Measurements from ENCODE around the gene SLC50A1.

The SLC50A1 gene

GRCh38 chr1:155127105-155127966 lies 8.3 kb upstream of the SLC50A1 start, which contains the start of gene EFNA1 (continued):
- TF ChIP-seq PRDM10 (tag by site-specific recombination; IDR thresholded peaks at IDR 0.05) (peak; percentile 54), ZNF155 (tag by site-specific recombination; IDR thresholded peaks at IDR 0.05) (no peak), ZNF169 (tag by site-specific recombination; IDR thresholded peaks at IDR 0.05) (no peak), MEIS1 (CRISPR knock-in tag; IDR thresholded peaks at IDR 0.05; ENCODE audit: borderline replicate concordance) (no peak), ZNF623 (tag by site-specific recombination; IDR thresholded peaks at IDR 0.05) (no peak; the same call in 1 of the 2 replicates), ZNF555 (tag by site-specific recombination; conservative IDR thresholded peaks at IDR 0.05) (no peak), ZSCAN30 (tag by site-specific recombination; IDR thresholded peaks at IDR 0.05) (peak; percentile 44; the same call in 1 of the 2 replicates), ZNF146 (tag by site-specific recombination; IDR thresholded peaks at IDR 0.05) (peak; percentile 31; the same call in 1 of the 2 replicates), ZNF398 (tag by site-specific recombination; IDR thresholded peaks at IDR 0.05) (peak; percentile 83), WT1 (tag by site-specific recombination; IDR thresholded peaks at IDR 0.05) (peak; percentile 63), ZNF19 (tag by site-specific recombination; IDR thresholded peaks at IDR 0.05; ENCODE audit: low read depth) (no peak), YY2 (tag by site-specific recombination; IDR thresholded peaks at IDR 0.05) (no peak), ZNF423 (tag by site-specific recombination; IDR thresholded peaks at IDR 0.05) (0 out of 2 replicates have a peak, but pooled peaks have one; percentile 24), AEBP2 (tag by site-specific recombination; IDR thresholded peaks at IDR 0.05; ENCODE audit: borderline replicate concordance) (no peak), FEZF1 (tag by site-specific recombination; IDR thresholded peaks at IDR 0.05) (peak; percentile 83), ZNF184 (tag by site-specific recombination; IDR thresholded peaks at IDR 0.05) (no peak), ZNF362 (tag by site-specific recombination; IDR thresholded peaks at IDR 0.05) (no peak), TRIM28 (IDR thresholded peaks at IDR 0.05; ENCODE audit: borderline replicate concordance, low read length) (no peak), ZNF488 (tag by site-specific recombination; IDR thresholded peaks at IDR 0.05) (peak; percentile 77; the same call in 1 of the 2 replicates), ZNF571 (tag by site-specific recombination; IDR thresholded peaks at IDR 0.05) (no peak), BCL11A (tag by site-specific recombination; IDR thresholded peaks at IDR 0.05; ENCODE audit: low read depth) (peak; percentile 77; the same call in 1 of the 2 replicates), ZNF48 (tag by site-specific recombination; IDR thresholded peaks at IDR 0.05) (no peak)
- TF ChIP-seq, protein P1, sequence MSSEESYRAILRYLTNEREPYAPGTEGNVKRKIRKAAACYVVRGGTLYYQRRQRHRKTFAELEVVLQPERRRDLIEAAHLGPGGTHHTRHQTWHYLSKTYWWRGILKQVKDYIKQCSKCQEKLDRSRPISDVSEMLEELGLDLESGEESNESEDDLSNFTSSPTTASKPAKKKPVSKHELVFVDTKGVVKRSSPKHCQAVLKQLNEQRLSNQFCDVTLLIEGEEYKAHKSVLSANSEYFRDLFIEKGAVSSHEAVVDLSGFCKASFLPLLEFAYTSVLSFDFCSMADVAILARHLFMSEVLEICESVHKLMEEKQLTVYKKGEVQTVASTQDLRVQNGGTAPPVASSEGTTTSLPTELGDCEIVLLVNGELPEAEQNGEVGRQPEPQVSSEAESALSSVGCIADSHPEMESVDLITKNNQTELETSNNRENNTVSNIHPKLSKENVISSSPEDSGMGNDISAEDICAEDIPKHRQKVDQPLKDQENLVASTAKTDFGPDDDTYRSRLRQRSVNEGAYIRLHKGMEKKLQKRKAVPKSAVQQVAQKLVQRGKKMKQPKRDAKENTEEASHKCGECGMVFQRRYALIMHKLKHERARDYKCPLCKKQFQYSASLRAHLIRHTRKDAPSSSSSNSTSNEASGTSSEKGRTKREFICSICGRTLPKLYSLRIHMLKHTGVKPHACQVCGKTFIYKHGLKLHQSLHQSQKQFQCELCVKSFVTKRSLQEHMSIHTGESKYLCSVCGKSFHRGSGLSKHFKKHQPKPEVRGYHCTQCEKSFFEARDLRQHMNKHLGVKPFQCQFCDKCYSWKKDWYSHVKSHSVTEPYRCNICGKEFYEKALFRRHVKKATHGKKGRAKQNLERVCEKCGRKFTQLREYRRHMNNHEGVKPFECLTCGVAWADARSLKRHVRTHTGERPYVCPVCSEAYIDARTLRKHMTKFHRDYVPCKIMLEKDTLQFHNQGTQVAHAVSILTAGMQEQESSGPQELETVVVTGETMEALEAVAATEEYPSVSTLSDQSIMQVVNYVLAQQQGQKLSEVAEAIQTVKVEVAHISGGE (tag by site-specific recombination; conservative IDR thresholded peaks at IDR 0.05; ENCODE audit: low read depth) = peak; percentile 38; the same call in 1 of the 2 replicates
- TF ChIP-seq, protein P2, sequence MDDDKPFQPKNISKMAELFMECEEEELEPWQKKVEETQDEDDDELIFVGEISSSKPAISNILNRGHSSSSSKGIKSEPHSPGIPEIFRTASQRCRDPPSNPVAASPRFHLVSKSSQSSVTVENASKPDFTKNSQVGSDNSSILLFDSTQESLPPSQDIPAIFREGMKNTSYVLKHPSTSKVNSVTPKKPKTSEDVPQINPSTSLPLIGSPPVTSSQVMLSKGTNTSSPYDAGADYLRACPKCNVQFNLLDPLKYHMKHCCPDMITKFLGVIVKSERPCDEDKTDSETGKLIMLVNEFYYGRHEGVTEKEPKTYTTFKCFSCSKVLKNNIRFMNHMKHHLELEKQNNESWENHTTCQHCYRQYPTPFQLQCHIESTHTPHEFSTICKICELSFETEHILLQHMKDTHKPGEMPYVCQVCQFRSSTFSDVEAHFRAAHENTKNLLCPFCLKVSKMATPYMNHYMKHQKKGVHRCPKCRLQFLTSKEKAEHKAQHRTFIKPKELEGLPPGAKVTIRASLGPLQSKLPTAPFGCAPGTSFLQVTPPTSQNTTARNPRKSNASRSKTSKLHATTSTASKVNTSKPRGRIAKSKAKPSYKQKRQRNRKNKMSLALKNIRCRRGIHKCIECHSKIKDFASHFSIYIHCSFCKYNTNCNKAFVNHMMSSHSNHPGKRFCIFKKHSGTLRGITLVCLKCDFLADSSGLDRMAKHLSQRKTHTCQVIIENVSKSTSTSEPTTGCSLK (tag by site-specific recombination; IDR thresholded peaks at IDR 0.05) = no peak

Measured in HEK293 (cell line).